Thoracic aorta (tissue), 2 donors: Measurements from ENCODE around the gene CASP2. TPM values are rescaled to one million over a fixed set of nuclear protein-coding genes. Genes with fewer than 3 reads are reported as not detected.
A peak's percentile ranks its signal among the peaks of the same experiment; 100 is the strongest.

Source experiments
- ATAC-seq: fragments of 150-250 bp; one replicate; pipeline ENCODE4 v1.8.0; 2017; ENCODE audit warnings: low read depth; ENCODE audit not compliant: insufficient number of reproducible peaks, low FRiP score
- DNase-seq: peaks from one replicate; pipeline ENCODE4 v3.0.0-alpha.2; 2020; ENCODE audit warnings: low spot score
- H3K27ac ChIP-seq, 2 donors: fragments of 200-600 bp; sonication (generic); 1 replicate in 1 of 2; 2 replicates in 1 of 2; pipeline ENCODE4 v1.5.1; 2016; ENCODE audit warnings: mild to moderate bottlenecking in 2 of 2, moderate library complexity in 2 of 2
- H3K27me3 ChIP-seq: fragments of 200-600 bp; sonication (generic); replicated peaks from 2 replicates; pipeline ENCODE4 v1.6.0; 2016; ENCODE audit warnings: mild to moderate bottlenecking; ENCODE audit not compliant: insufficient read depth
- H3K36me3 ChIP-seq: fragments of 200-600 bp; sonication (generic); one replicate; pipeline ENCODE4 v1.5.1; 2016
- H3K4me1 ChIP-seq, 2 donors: fragments of 200-600 bp; sonication (generic); 1 replicate in 1 of 2; 2 replicates in 1 of 2; pipeline versions ENCODE4 v1.5.1 to v1.6.0; 2016; ENCODE audit warnings: low read depth in 2 of 2, mild to moderate bottlenecking in 1 of 2; ENCODE audit not compliant: control insufficient read depth in 1 of 2
- H3K4me3 ChIP-seq: fragments of 200-600 bp; sonication (generic); 2 replicates; pipeline ENCODE4 v1.5.1; 2016; ENCODE audit warnings: mild to moderate bottlenecking
- H3K9me3 ChIP-seq: fragments of 200-600 bp; sonication (generic); 2 replicates; pipeline ENCODE4 v1.5.1; 2016
- total RNA-seq, 2 donors: library from RNA; depleted of rRNA; stranded (reverse); fragments of >200 nt; gene quantifications; one replicate each; pipeline versions ENCODE4 v1.1.0 to v1.2.3, GENCODE V29; 2016
- TF ChIP-seq, protein P1 (sequence below): fragments of 200-600 bp; sonication (generic); IDR thresholded peaks from one replicate; pipeline ENCODE4 v1.5.1; 2019; ENCODE audit warnings: antibody characterized with exemption

CASP2 gene
- total RNA-seq, 2 donors from 2014 or later = 12.3 to 13.4 TPM

GRCh38 chr7:143272871-143273270 is 15.3 kb upstream of the CASP2 start:
- TF ChIP-seq, protein P1, sequence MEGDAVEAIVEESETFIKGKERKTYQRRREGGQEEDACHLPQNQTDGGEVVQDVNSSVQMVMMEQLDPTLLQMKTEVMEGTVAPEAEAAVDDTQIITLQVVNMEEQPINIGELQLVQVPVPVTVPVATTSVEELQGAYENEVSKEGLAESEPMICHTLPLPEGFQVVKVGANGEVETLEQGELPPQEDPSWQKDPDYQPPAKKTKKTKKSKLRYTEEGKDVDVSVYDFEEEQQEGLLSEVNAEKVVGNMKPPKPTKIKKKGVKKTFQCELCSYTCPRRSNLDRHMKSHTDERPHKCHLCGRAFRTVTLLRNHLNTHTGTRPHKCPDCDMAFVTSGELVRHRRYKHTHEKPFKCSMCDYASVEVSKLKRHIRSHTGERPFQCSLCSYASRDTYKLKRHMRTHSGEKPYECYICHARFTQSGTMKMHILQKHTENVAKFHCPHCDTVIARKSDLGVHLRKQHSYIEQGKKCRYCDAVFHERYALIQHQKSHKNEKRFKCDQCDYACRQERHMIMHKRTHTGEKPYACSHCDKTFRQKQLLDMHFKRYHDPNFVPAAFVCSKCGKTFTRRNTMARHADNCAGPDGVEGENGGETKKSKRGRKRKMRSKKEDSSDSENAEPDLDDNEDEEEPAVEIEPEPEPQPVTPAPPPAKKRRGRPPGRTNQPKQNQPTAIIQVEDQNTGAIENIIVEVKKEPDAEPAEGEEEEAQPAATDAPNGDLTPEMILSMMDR = no peak
- H3K27ac ChIP-seq = no peak overlapping the region
- ATAC-seq = no peak
- H3K4me1 ChIP-seq = no peaks in the 10 kb centered on the region
- peaks cover 16% of the 10 kb centered on the region for H3K36me3 ChIP-seq
- no peaks in the 10 kb centered on the region for H3K9me3 ChIP-seq
- H3K27me3 ChIP-seq = no peaks in the 10 kb centered on the region
- H3K4me3 ChIP-seq = no peak overlapping the region
- no peak for DNase-seq

- TF ChIP-seq, protein P1 = no peak
- no peak overlapping the region for H3K4me3 ChIP-seq
- ATAC-seq = no peak
These were observed 8.7 kb upstream of the CASP2 start for GRCh38 chr7:143279186-143280098.

GRCh38 chr7:143280160-143280559 is 8.0 kb upstream of the CASP2 start:
- H3K4me1 ChIP-seq = no peaks in the 10 kb centered on the region
- ATAC-seq (no peak), DNase-seq (no peak)
- TF ChIP-seq, protein P1 = no peak
- H3K4me3 ChIP-seq = no peak overlapping the region
- H3K27ac ChIP-seq = peak overlapping the region in 1 of 2 donors; percentile 44
- no peaks in the 10 kb centered on the region for H3K36me3 ChIP-seq
- no peaks in the 10 kb centered on the region for H3K9me3 ChIP-seq
- no peaks in the 10 kb centered on the region for H3K27me3 ChIP-seq

More at GRCh38 chr7:143279186-143280098, 8.7 kb upstream of the CASP2 start:
- H3K4me1 ChIP-seq = no peaks in the 10 kb centered on the region
- peak overlapping the region in 1 of 2 donors; percentile 44 for H3K27ac ChIP-seq
- no peaks in the 10 kb centered on the region for H3K9me3 ChIP-seq
- no peak for DNase-seq
- no peaks in the 10 kb centered on the region for H3K27me3 ChIP-seq
- no peaks in the 10 kb centered on the region for H3K36me3 ChIP-seq

DNA sequence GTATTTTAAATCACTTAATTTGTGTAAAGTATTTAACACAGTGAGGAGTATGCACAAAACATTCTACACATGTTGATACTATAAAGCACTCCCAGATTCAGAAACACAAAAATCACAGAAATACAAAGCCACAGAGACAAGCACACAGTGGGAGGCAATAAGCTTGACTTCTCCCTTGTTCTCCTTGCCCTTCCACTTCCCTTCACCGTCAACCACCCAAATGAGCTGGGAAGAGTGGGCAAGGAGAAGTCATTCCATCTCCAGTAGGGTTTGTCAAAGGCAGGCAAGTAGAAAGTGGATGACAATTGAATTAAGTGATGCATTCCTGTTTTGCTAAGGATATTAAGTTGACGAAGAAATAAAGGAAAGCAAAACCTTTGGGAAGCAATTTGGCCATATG is 7.6 kb upstream of the CASP2 start:
- Histone ChIP-seq H3K4me3 (no peak overlapping the region), H3K27me3 (no peaks in the 10 kb centered on the region), H3K27ac (no peak overlapping the region), H3K36me3 (no peaks in the 10 kb centered on the region), H3K4me1 (no peaks in the 10 kb centered on the region), H3K9me3 (no peaks in the 10 kb centered on the region)
- no peak for DNase-seq
- TF ChIP-seq, protein P1 = no peak
- ATAC-seq = no peak

DNA sequence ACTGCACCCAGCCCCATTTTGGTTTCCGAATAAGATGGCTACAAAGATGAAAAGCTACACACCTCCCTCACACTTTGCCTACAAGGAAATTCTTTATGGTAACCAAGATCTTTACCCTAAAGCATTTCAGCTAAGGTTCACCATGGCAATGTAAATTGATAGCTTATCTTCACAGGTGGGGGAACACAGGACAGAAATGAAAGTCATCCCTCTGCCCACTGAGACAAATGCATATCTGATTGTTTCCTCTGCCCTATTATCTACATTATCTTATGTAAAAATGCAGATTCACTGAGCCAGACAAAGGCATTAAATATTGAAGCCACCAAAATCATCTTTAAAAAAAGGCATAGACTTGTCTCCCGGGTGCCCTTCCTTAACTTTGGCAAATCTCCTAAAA is 6.6 kb upstream of the CASP2 start:
- DNase-seq = no peak
- H3K36me3 ChIP-seq = no peaks in the 10 kb centered on the region
- TF ChIP-seq, protein P1 = no peak

More for the DNA sequence above, 6.6 kb upstream of the CASP2 start:
- no peak overlapping the region for H3K4me3 ChIP-seq
- ATAC-seq = no peak
- no peaks in the 10 kb centered on the region for H3K4me1 ChIP-seq
- no peak overlapping the region for H3K27ac ChIP-seq
- H3K27me3 ChIP-seq = no peaks in the 10 kb centered on the region
- H3K9me3 ChIP-seq = no peaks in the 10 kb centered on the region
